AML-193 (cell line): ENCODE data around the gene KITLG.
"Not testable (repeated sequence)": the region's sequence is repeated elsewhere in the genome, so short reads cannot be mapped to it uniquely, and the experiment has no call there.

ENCODE experiments used
- DNase-seq, 2 experiments: peaks; one replicate each; lab custom pipeline; 2025; lab: John Stamatoyannopoulos, UW

The KITLG gene, protein sequence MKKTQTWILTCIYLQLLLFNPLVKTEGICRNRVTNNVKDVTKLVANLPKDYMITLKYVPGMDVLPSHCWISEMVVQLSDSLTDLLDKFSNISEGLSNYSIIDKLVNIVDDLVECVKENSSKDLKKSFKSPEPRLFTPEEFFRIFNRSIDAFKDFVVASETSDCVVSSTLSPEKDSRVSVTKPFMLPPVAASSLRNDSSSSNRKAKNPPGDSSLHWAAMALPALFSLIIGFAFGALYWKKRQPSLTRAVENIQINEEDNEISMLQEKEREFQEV

DNA sequence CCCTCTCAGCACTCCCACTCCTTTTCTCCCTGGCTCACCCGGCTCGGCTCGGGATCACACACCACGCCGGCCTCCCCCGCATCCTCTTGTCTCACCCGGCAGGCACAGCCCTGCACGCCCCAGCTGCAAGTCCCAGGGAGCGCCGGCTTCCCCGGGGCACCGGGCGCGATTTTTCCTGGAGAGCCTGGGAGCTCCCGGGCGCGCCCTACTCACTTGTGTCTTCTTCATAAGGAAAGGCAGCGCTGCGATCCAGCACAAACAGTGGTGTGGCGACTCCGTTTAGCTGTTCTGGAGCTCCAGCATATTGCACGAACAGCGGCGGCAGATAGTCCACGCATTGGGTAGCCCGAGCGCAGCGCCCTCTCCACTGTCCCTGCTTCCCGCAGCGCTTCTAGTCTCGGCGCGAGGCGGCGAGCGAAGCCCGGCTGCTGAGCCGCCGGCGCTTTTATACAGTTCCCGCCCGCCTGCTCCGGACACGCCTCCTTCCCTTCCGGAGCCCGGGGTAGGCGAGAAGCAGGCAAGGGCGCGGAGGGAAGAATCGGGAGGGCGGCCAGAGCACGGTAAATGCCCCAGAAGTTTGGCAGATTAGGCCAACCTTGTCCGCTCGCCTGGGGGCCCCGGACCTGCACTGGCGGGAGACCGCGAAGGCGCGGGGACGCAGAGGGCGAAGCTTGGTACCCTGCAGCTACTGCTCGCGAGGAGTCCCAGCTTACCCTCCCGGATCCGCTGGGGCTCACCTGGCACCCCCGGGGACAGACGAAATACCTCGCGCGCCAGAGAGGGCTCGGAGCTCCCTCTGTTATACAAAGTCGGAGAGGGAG, at the start of gene KITLG:
Gene KITLG (minus strand): TSS at position 421 of the 821 bp plus-strand sequence. CDS start 193 bp downstream, at position 228.
- DNase-seq: no peak

DNA sequence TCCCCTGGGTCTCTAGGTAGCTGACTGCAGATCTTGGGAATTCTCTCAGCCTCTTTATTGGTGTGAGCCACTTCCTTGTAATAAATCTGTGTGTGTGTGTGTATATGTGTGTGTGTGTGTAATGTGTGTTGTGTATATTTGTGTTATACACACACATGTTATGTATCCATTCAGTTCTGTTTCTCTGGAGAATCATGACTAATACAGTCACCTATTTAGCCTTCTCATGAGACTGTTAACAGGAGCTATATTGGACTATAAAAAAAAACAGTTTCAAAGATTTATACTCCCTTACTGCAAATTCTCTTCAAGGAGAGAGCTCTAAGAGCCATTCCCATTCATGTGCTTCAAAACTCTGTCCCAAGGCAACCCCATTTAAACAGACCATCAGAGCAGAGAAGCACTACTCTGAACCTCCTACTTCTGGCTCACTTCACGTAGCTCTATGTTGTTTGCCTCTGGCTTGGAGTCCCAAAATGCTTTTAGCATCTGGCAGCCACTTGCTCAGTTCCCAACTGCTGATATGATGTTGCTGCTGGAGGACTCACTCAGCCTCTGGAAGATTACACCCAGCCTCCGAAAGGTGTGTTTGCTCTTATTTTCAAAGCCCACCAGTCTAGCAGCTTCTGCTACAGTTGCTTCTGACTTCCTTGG, 48.7 kb upstream of the KITLG start:
- no peak for DNase-seq

DNA sequence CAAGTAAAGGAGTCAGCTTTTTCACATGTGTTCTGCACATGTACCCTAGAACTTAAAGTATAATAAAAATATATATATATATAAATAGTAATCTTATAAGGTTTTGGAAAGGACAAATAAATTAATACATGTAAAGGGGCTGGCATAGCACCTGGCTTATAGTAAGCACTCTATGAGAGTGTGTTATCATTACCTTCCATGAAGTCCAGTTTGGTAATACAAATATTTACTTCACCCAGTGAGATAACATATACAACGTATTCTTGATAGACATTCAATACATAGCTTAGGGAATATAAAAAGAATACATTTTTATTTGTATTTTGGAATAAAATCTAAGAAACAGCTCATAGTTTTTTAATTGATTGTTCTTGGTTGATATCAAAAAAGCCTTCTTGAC, 47.8 kb upstream of the KITLG start:
- not testable (repeated sequence) for DNase-seq

DNA sequence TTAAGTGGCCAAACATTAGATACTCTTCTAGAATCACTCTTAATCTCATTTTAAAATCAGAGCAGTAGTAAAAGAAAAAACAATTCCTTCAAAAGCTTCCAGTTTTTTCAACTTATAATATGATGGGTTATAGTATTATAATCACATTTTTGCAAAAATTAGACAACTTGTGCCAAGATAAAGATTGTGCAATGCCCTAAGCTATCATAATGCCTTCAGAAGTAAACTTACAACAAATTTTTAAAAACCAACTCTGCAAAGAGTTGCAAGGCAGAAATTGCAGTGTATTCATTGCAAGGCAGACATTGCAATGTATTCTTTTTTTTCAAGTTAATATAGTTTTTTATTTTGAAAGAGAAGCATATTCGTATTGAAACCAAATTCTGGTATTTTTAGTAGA, 47.2 kb upstream of the KITLG start:
- no peak for DNase-seq

DNA sequence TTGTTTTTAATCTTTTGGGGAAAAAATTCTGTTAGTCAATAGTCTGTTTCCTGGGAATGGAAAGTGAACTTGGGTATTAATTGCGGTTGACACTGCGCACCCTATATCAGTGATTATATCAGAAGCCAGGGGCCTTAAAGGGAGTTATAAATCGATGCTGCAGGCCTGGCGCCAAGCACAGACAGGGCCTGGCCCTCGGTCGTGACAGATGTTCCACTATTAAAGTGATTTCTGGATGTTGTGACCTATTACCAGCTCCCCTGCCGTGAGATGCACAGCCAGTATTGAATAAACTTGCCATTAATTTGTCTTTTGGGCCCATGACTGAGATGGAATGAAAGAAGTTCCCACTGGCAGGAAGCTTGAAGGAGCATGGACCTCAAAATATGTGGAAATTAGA, 45.1 kb upstream of the KITLG start:
- DNase-seq: no peak

DNA sequence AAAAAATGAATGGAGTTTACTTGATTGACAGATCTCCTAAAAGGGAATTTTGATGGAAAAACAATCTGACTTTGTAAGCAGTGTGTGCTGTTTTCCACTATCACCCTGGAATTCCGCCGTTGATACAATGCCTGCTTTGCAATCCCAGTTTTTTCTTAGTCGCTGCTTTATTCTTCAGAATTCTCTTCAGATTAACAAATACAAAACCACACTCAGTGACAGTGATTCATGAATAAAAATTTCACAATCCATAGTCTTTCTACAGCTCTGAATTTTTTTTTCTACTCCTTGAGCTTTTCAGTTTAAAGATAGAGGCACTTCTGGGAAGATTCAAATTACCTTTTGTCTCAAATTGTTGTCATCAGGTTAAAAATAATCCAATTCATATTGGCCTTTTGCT, 44.6 kb upstream of the KITLG start:
- no peak for DNase-seq

DNA sequence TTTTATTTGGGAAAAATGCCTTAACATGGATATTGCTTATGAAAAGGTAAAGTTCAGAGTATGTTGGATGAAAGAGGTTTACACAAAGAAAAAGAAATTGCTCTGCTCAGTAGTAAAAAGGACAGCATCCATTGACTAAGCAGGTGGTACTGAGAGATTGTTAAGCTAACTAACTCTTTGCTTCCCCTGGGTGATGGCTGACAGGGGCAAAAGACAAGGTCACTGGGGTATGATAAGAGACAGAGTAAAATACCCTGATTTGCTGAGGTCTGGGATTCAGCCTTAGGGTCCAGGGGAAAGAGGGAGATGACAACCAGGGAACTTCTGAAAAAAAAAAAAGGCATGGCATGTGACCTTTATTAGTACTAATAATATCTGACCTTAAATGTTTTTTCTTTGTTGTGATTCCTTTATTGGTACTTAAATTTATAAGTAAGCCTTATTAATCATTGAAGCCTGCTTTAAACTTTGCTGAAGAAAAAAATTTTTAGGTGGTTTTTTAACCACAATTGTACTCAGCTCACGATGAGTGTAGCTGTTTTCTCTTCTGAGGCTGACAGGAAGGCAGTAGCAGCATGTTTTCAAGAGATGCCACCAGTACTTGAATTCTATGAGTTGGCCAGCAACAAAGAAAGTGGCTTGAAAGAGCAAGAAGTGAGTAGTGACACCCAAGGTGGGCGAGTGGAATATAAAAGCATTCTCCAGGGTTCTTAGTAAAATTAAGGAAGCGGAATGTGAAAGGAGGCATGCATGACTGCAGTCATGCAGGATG, 43.7 kb upstream of the KITLG start:
- no peak for DNase-seq

DNA sequence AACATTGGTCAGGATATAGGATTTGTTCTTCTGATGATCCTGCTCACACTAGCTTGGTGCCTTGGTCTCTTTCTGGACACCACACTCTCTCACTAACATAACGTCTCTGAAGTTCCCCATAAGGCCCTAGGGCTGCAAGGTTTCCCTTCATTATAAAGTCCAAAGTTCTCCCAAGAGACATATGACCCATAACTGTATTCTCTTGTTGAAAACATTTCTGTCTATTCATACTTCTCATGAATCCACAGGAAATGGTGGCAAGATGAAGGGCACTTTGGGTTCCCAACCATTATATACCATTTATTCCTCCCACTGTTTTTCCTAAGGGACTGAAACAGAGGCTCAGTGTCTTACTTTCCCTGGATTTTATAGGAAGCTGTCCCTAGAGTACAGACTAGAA, 37.1 kb upstream of the KITLG start:
- no peak for DNase-seq

DNA sequence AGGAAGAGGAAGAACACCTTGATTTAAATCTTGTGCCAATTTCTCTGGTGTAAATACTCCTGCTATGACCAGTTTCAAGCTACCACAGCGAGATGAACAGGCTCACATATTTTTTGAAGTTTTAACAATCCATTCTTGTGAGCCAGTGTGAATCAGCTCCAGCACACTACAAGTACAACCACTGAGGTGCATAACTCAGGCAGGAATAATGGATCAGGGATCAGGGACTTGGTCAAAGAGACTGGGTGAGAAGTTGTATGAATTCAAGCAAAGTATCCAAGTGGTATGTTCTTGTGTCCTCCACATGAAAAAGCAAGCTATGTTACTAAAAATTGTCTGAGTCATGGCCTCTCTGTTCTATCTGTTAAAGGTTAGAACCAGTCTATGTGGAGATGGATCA, 35.2 kb upstream of the KITLG start:
- no peak for DNase-seq

DNA sequence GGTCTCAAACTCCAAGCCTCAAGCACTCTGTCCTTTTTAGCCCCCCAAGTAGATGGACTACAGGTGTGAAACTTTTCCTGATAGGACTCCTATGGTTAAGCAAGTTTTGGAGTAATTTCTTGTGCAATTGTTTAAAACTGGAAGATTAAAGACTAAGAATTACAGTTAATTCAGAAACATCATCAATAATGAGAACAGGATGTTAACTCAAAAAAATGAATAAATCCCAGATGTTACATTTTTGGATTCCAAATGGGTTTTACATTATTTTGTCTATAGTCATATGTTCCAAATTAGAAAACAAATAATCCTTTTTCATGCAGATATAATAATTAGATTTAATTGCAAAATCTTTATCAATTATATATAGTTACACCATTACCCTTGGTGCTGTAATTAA, 24.4 kb upstream of the KITLG start:
- DNase-seq: no peak

DNA sequence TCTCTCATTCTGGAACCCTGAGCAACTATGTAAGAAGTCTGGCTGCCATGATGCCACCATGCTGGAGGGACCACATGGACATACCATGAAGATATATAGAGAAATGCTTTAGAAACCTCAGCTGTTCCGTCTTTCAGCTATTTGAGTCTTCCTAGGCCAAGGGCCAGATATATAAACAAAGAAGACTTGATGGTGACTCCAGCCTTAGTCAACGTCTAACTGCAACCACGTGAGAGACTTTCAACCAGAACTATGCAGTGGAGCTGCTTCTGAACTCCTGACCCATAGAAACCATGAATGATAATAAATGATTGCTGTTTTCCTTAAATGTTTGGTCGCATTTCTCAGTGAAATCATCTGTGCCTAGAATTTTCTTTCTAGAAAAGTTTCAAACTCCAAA, 20.0 kb upstream of the KITLG start:
- DNase-seq: no peak

DNA sequence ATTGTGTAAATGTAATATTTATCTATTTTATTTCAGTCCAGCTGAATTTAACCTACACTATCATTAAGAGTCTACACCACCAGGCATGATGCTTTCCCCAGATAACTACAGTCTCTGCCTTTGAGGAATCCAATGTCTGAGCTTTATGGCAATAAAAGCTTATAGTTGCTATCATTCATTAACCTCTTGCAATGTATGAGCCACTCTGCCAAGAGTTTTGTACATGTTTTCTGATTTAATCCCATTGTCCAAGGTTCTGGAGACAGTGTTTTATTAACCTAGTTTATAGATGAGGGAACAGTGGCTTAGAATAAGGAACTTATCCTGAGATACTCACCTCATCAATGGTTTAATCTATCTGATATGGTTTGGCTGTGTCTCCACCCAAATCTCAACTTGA, 17.1 kb upstream of the KITLG start:
- DNase-seq: no peak

DNA sequence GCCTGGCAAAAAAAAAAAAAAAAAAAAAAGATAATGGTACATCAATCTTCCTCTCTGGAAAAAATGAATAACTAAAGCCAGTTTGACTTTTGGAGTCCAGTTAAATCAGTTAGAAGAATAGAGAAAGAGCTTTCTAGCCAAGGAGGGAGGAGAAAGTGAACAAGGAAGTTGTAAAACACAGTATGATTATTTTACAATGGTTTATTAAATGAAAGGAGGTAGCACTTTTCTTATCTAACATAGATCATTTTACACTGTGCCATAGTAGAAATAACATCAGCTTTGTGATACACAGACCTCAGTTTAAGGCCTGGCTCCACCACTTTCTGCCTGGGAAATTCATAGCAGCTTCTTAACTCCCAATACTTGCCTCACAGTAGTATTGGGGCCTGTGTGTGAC, 15.4 kb upstream of the KITLG start:
- no peak for DNase-seq

DNA sequence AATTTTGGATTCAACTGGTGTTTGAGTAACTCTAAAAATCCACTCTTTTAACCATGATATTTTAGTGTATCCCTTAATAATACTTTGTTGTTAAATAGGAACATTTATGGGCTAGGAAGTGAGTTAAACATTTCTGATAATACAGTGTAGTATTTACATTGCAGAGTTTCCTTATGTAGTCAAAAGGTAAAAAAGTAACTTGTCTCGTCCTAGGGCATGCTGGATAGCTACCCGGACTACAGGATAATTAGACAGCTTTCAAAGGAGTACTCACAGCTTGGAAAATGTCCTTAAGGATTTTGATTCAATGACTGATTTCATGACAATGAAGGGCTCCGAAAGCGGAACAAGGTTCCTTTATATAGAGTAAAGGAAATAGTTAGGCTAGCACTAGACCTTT, 14.5 kb upstream of the KITLG start:
- no peak for DNase-seq

DNA sequence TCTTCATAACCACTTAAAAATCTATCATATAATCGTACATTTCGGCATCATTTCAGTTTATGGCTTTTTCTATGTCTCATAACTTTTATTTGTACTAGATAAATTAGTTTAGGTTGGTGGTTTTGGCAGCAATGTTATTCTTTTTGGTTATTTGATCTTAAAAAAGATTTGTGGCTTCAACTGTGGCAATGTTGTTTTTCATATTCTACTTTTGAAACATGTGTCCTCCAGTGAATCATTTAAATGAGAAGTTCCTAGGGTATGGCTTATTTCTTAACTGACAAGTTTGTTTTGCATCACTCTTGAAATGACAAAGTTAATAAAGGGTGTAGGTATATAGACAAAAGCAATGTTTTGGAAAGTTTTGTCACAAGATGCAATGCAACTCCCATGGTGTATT, 11.1 kb upstream of the KITLG start:
- no peak for DNase-seq

DNA sequence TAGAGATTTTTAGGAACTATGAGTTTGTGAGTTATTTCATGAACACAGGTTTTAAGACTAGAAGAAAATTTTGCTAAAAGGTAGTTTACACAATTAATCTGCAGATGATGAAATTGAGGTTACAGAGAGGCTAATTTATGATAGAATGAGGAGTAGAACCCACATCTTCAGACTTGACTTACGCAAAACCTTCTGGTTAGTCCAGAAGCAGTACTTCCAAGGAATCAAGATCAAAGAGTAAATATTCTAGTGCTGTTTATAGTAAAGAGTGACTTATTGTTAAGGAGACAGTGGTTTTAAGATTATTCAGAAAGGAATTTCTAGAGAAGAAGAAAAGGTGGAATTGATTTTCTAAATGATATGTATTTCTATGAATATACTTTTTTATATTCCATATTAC, 10.6 kb upstream of the KITLG start:
- no peak for DNase-seq

DNA sequence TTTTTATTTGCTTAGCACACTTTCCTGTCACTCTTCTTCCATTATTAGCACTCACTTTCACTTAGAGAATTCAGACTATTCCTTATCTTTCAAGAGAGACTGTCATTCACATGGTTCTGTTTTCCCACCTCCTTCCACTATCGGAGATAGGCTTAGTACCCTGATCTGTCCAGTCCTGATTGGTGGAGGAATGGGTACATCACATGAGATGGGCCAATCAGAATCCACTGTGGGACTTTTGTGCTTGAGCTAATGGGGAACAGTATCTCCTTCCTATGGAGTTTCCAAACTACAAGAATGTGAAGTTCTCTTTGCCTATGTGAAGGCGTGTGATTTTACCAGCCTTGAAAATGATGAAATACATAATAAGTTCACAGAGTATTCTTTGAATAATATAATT, 4.8 kb upstream of the KITLG start:
- DNase-seq: no peak

DNA sequence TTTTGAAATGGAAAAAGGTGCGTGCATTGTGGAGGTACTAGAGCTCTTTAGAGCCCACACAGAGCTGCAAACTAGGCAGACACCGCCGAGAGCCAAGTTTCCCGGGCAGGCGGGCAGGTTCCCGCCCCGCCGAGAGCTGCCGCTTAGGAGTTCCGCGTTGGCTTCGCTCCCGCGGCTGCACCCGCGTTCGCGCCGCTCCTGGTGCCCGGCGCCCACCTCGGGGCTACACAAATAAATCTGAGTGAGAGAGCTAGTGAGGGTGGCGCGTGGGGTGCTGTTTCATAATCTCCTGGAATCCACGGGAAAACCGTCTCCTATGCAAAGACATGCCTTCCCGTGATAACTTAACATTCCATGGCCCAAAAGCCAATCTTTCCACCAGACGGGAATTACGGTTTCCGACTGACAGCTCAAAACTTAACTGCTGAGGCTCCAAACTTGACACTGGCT, 645 bp downstream of the KITLG start:
- no peak for DNase-seq

DNA sequence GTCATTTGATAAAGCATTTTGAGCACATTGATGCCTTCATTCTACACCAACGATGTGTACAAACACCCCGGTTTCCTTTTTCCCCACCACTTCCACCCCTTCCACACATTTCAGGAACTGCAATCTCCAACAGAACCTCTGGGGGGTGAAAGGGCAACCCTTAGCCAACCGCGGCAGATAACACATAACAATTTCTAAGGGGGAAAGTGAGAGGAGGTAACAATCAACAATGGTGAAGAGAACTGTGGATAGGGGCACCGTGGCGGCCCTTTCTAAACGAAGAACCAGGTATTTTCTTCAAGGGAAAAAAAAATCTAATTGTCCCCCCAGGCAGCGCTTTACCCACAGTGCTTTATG, 1.1 kb downstream of the KITLG start:
- no peak for DNase-seq

DNA sequence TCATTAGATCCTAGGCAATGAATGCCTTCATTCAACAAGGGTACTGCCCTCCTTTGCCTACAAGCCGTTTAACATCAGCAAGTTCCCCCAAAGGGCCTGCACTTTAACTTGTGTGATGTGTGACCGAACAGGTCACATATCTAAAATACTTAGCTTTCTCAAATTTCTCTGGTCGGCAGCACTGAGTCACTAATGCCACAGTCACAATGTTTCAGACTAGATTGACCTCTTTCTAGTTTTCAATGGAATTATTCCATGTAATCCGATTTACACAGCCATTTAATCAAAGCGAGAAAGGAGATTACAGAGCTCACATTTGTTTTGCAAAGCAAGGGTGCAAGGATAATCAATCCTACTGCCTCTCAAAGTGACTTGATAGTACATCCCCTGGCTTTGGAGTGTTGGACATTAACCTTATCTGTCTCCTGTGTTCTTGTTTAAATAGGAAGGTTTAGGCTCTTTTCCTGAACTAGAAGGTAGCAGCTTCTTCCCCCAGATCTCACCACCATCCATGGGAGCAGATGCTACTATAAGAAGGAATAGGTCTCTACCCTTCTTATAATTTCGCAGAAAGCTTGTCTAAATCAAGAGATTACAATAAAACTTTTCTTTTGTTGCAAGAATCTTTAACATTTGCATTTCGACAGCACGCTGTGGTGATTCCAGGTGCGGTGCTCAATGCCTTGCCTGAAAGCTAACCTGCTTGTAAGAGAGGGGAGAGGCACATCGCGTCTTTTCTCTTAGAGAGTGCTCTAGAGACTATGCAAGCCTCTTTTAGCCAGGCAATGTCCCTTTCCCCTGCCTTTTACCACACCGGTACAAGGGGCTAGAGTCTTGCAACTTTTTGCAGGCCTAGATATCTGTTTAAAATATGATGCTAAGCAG, 1.8 kb downstream of the KITLG start:
- no peak for DNase-seq

DNA sequence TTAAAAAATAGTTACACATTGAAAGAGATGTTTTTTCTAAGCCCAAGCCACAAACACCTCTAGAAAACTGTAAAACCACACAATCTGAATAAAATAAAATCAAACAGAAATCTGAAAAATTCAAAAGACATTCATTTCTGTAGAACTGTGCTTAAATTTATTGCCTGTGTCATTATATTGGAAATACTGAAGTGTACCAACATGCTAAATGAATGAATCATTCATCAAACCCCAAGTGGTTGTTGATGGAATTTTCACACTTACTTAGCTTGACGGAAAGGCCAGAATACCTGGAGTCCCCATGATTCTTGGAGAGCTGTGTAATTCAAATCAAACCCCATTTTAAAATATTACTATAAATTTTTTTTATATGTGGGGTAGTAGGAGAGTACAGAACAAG, 2.7 kb downstream of the KITLG start:
- DNase-seq: no peak
